ENCODE data around the gene ABCC4.
"Not testable (repeated sequence)": the region's sequence is repeated elsewhere in the genome, so short reads cannot be mapped to it uniquely, and the experiment has no call there.

ABCC4 gene

GRCh38 chr13:95224064-95224463, 77.2 kb downstream of the ABCC4 start:
- no peak for DNase-seq

- DNase-seq, result no peak
These were observed 78.6 kb downstream of the ABCC4 start for GRCh38 chr13:95222733-95223018.

- DNase-seq, result peak; percentile 62
These were observed 79.1 kb downstream of the ABCC4 start for GRCh38 chr13:95221971-95222732.

GRCh38 chr13:95220611-95221010, 80.6 kb downstream of the ABCC4 start:
- peak; percentile 71 for DNase-seq

- DNase-seq, result no peak
These were observed 83.1 kb downstream of the ABCC4 start for GRCh38 chr13:95217920-95218830.

GRCh38 chr13:95216182-95216581, 85.1 kb downstream of the ABCC4 start:
- DNase-seq, result no peak

- DNase-seq, result peak; percentile 77
These were observed 88.0 kb downstream of the ABCC4 start for GRCh38 chr13:95212983-95213850.

- DNase-seq, result no peak
These were observed 92.1 kb downstream of the ABCC4 start for GRCh38 chr13:95209109-95209508.

GRCh38 chr13:95207769-95208366, 93.4 kb downstream of the ABCC4 start:
- DNase-seq, result no peak

GRCh38 chr13:95206116-95206515, 95.1 kb downstream of the ABCC4 start:
- DNase-seq, result no peak

- no peak for DNase-seq
These were observed 97.0 kb downstream of the ABCC4 start for GRCh38 chr13:95204231-95204765.

GRCh38 chr13:95201814-95202651, 99.2 kb downstream of the ABCC4 start:
- no peak for DNase-seq

- DNase-seq, result not testable (repeated sequence)
These were observed 100.8 kb downstream of the ABCC4 start for GRCh38 chr13:95200386-95200957.

- DNase-seq, result no peak
These were observed 101.4 kb downstream of the ABCC4 start for GRCh38 chr13:95199896-95200295.

- not testable (repeated sequence) for DNase-seq
These were observed 102.6 kb downstream of the ABCC4 start for GRCh38 chr13:95198606-95199005.

- no peak for DNase-seq
These were observed 103.7 kb downstream of the ABCC4 start for GRCh38 chr13:95197548-95197947.

- DNase-seq, result no peak
These were observed 106.1 kb downstream of the ABCC4 start for GRCh38 chr13:95195146-95195545.

GRCh38 chr13:95193509-95194230, 107.6 kb downstream of the ABCC4 start:
- peak; percentile 63 for DNase-seq

GRCh38 chr13:95192998-95193397, 108.3 kb downstream of the ABCC4 start:
- DNase-seq, result no peak

GRCh38 chr13:95192564-95192945, 108.7 kb downstream of the ABCC4 start:
- DNase-seq, result not testable (repeated sequence)
